Measurements from ENCODE around the gene GZF1. TPM values are rescaled to one million over a fixed set of nuclear protein-coding genes. Genes with fewer than 3 reads are reported as not detected.

Gene GZF1
- polyA plus RNA-seq, 1 experiment: 14.3 TPM

GRCh38 chr20:23349338-23350195 is 12.4 kb upstream of the GZF1 start:
- no peak for DNase-seq (ENCODE audit: low read depth, low spot score)
- ChIA-PET POLR2A (interaction anchor here (0.6 to 2.5 kb wide), 12 partner anchors 9 to 763 kb away, joined by 3 to 9 read pairs (median 4); partner anchors contain the start of genes GZF1, NAPB and THBD), CTCF (interaction anchor here (0.6 to 3.1 kb wide), 31 partner anchors 10 to 662 kb away, joined by 3 to 27 read pairs (median 4); partner anchors contain the start of genes CST11 and NAPB)
- peak overlapping the region; percentile 99 for H3K27ac ChIP-seq (ENCODE audit: low read depth, low read length)
- H3K27me3 ChIP-seq (ENCODE audit: control insufficient read depth, insufficient read depth, low read length): no peaks in the 10 kb centered on the region
- peak overlapping the region; percentile 71 for H3K4me3 ChIP-seq (ENCODE audit: low read depth, low read length)
- H3K9me3 ChIP-seq (ENCODE audit: control insufficient read depth, insufficient read depth, low read length): no peaks in the 10 kb centered on the region
- TF ChIP-seq CTCF (IDR thresholded peaks at IDR 0.05; ENCODE audit: low read depth, low read length): peak; percentile 51

- CTCF ChIA-PET: interaction anchor here (0.5 to 3.1 kb wide), 33 partner anchors 9 to 748 kb away, joined by 3 to 27 read pairs (median 4); partner anchors contain the start of genes CST11 and NAPB
- no peak for TF ChIP-seq CTCF (IDR thresholded peaks at IDR 0.05; ENCODE audit: low read depth, low read length)
- Histone ChIP-seq H3K4me3 (ENCODE audit: low read depth, low read length) (peak within 1 kb of the TSS; percentile 90), H3K27me3 (ENCODE audit: control insufficient read depth, insufficient read depth, low read length) (no peaks in the 10 kb centered on the region), H3K9me3 (ENCODE audit: control insufficient read depth, insufficient read depth, low read length) (no peaks in the 10 kb centered on the region), H3K27ac (ENCODE audit: low read depth, low read length) (peak within 1 kb of the TSS; percentile 99)
- POLR2A ChIA-PET: interaction anchor here (0.6 to 2.5 kb wide), 13 partner anchors 8 to 763 kb away, joined by 3 to 9 read pairs (median 4); partner anchors contain the start of genes GZF1, NAPB and THBD
- DNase-seq (ENCODE audit: low read depth, low spot score): peak; percentile 97
Measured at GRCh38 chr20:23350196-23350903, 11.6 kb upstream of the GZF1 start, which contains the start of gene NXT1. TSS of gene NXT1 (plus strand) at chr20:23350791. CDS start at chr20:23354042, 3,251 bp downstream.

- Histone ChIP-seq H3K27ac (ENCODE audit: low read depth, low read length) (peak overlapping the region; percentile 73), H3K4me3 (ENCODE audit: low read depth, low read length) (peak overlapping the region; percentile 90), H3K9me3 (ENCODE audit: control insufficient read depth, insufficient read depth, low read length) (no peaks in the 10 kb centered on the region), H3K27me3 (ENCODE audit: control insufficient read depth, insufficient read depth, low read length) (no peaks in the 10 kb centered on the region)
- DNase-seq (ENCODE audit: low read depth, low spot score): no peak
- no peak for TF ChIP-seq CTCF (IDR thresholded peaks at IDR 0.05; ENCODE audit: low read depth, low read length)
- ChIA-PET CTCF (interaction anchor here (0.9 to 3.1 kb wide), 8 partner anchors 8 to 660 kb away, joined by 3 to 27 read pairs (median 13); partner anchors contain the start of gene NAPB), POLR2A (interaction anchor here (0.7 to 2.5 kb wide), 7 partner anchors 10 to 659 kb away, joined by 3 to 9 read pairs (median 6); partner anchors contain the start of genes GZF1 and NAPB)
Measured at GRCh38 chr20:23350904-23351838, 10.8 kb upstream of the GZF1 start.

DNA sequence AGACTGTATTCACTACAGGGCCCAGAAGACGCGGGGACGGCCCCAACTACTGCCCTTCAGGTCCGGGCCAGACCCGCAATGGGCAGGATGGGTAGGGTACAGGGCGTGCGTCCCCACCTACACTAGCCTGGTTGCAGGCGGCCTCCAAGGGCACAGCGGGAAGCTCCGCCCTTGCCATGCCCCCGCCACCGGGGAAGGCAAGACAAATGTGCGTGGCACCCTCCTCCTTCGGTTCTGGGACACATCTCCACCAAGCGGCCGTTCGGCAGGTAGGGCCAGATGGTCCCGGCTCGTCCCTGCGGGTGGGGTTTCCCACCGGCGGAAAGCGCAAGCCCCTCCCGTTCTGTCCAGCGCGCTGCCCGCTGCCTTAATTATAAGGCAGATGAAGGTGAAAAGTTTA is 5.8 kb upstream of the GZF1 start:
- ChIA-PET CTCF (interaction anchor here (1.9 kb wide), 1 partner anchor 665 kb away, joined by 7 read pairs; no protein-coding TSS in a partner anchor), POLR2A (no interaction called here)
- TF ChIP-seq CTCF (IDR thresholded peaks at IDR 0.05; ENCODE audit: low read depth, low read length): no peak

More for the DNA sequence above, 5.8 kb upstream of the GZF1 start:
- Histone ChIP-seq H3K4me3 (ENCODE audit: low read depth, low read length) (no peak overlapping the region), H3K27ac (ENCODE audit: low read depth, low read length) (no peak overlapping the region), H3K9me3 (ENCODE audit: control insufficient read depth, insufficient read depth, low read length) (no peaks in the 10 kb centered on the region; the same call in 1 of the 2 replicates), H3K27me3 (ENCODE audit: control insufficient read depth, insufficient read depth, low read length) (no peaks in the 10 kb centered on the region)
- no peak for DNase-seq (ENCODE audit: low read depth, low spot score)

Measured in AG04450 (cell line).